Gastroesophageal sphincter (tissue), 4 donors: ENCODE results near the gene ZNF638. TPM values are rescaled to one million over a fixed set of nuclear protein-coding genes. Genes with fewer than 3 reads are reported as not detected.

Experiments used
- ATAC-seq: fragments of 150-250 bp; one replicate; pipeline ENCODE4 v1.9.1; 2016; ENCODE audit warnings: mild to moderate bottlenecking, moderate library complexity
- H3K27ac ChIP-seq, 4 donors: fragments of 200-600 bp; sonication (generic) in 3 of 4; 1 replicate in 3 of 4; 2 replicates in 1 of 4; pipeline ENCODE4 v1.5.1; 2016 to 2019
- H3K27me3 ChIP-seq: fragments of 200-600 bp; sonication (generic); one replicate; pipeline ENCODE4 v1.5.1; 2019
- H3K36me3 ChIP-seq, 2 donors: fragments of 200-600 bp; sonication (generic); one replicate each; pipeline ENCODE4 v1.5.1; 2019; ENCODE audit warnings: control low read depth in 1 of 2
- H3K4me1 ChIP-seq, 3 donors: fragments of 200-600 bp; sonication (generic); 1 replicate in 2 of 3; 2 replicates in 1 of 3; pipeline ENCODE4 v1.5.1; 2016 to 2019; ENCODE audit warnings: control low read depth in 2 of 3
- H3K4me3 ChIP-seq, 2 donors: fragments of 200-600 bp; sonication (generic); one replicate each; pipeline ENCODE4 v1.5.1; 2019; ENCODE audit warnings: mild to moderate bottlenecking in 1 of 2, moderate library complexity in 1 of 2
- H3K9me3 ChIP-seq, 3 donors: fragments of 200-600 bp; sonication (generic); one replicate each; pipeline ENCODE4 v1.5.1; 2017 to 2019; ENCODE audit warnings: control low read depth in 2 of 3
- CTCF ChIP-seq, 4 experiments: fragments of 200-600 bp in 2 of 4; fragments of 450-650 bp in 2 of 4; sonication (generic) in 1 of 4; IDR thresholded peaks; one replicate each; pipeline ENCODE4 v1.5.1; 2017 to 2019; ENCODE audit warnings: antibody characterized with exemption in 4 of 4, mild to moderate bottlenecking in 2 of 4, moderate library complexity in 2 of 4
- EP300 ChIP-seq: sonication (generic); formaldehyde crosslinking; IDR thresholded peaks from one replicate; pipeline ENCODE4 v1.6.1; 2017; ENCODE audit warnings: antibody characterized with exemption, mild to moderate bottlenecking
- POLR2A ChIP-seq, 2 donors: fragments of 450-650 bp; IDR thresholded peaks; one replicate each; pipeline ENCODE4 v1.6.1; 2017; ENCODE audit warnings: antibody characterized with exemption in 2 of 2, mild to moderate bottlenecking in 2 of 2, moderate library complexity in 1 of 2
- POLR2AphosphoS5 ChIP-seq: sonication (generic); formaldehyde crosslinking; IDR thresholded peaks from one replicate; pipeline ENCODE4 v1.6.1; 2017; ENCODE audit warnings: antibody characterized with exemption
- WGBS, 2 donors: methylation state at CpG; one replicate each; pipeline ENCODE4 v1.1.5; 2018; ENCODE audit warnings: low coverage in 1 of 2; 5-methylcytosine and 5-hydroxymethylcytosine counted together
- total RNA-seq, 4 donors: library from RNA; depleted of rRNA; stranded (reverse); fragments of >200 nt; gene quantifications; one replicate each; pipeline ENCODE4 v1.1.0, GENCODE V29; 2016

The ZNF638 gene
- total RNA-seq, 4 donors from 2014 or later: 80.7 to 223 (median 122) TPM

GRCh38 chr2:71291398-71291797 is 40.2 kb upstream of the ZNF638 start:
- peaks cover 15% of the 10 kb centered on the region for H3K27me3 ChIP-seq
- no peaks in the 10 kb centered on the region for H3K9me3 ChIP-seq
- H3K27ac ChIP-seq: no peak overlapping the region
- no peak for ATAC-seq
- H3K4me3 ChIP-seq: no peak overlapping the region
- no peaks in the 10 kb centered on the region for H3K36me3 ChIP-seq
- no peaks in the 10 kb centered on the region for H3K4me1 ChIP-seq
- WGBS, 2 donors: 42 to 55% methylated on average over 4 of the region's 4 CpGs
- TF ChIP-seq POLR2A (IDR thresholded peaks at IDR 0.05) (no peak), EP300 (no peak), POLR2AphosphoS5 (no peak), CTCF (IDR thresholded peaks at IDR 0.05) (no peak)

- ATAC-seq: no peak
- 50 to 78% methylated on average over 1 of the region's 1 CpG for WGBS, 2 donors
- no peaks in the 10 kb centered on the region for H3K36me3 ChIP-seq
- no peak overlapping the region for H3K27ac ChIP-seq
- no peaks in the 10 kb centered on the region for H3K9me3 ChIP-seq
- H3K4me1 ChIP-seq: no peaks in the 10 kb centered on the region
- no peak overlapping the region for H3K4me3 ChIP-seq
- TF ChIP-seq POLR2A (IDR thresholded peaks at IDR 0.05) (no peak), POLR2AphosphoS5 (no peak), CTCF (IDR thresholded peaks at IDR 0.05) (no peak), EP300 (no peak)
- H3K27me3 ChIP-seq: peaks cover 15% of the 10 kb centered on the region
Observed at GRCh38 chr2:71292159-71292558, 39.4 kb upstream of the ZNF638 start.

GRCh38 chr2:71298914-71299313 is 32.7 kb upstream of the ZNF638 start:
- H3K27ac ChIP-seq: no peak overlapping the region
- no peaks in the 10 kb centered on the region for H3K9me3 ChIP-seq
- TF ChIP-seq EP300: no peak
- TF ChIP-seq POLR2A (IDR thresholded peaks at IDR 0.05): no peak
- no peak for TF ChIP-seq POLR2AphosphoS5
- no peak for TF ChIP-seq CTCF (IDR thresholded peaks at IDR 0.05)
- WGBS, 2 donors: 57 to 75% methylated on average over 1 of the region's 2 CpGs
- ATAC-seq: no peak
- peaks cover 8% of the 10 kb centered on the region for H3K27me3 ChIP-seq
- H3K4me3 ChIP-seq: no peak overlapping the region
- no peaks in the 10 kb centered on the region for H3K36me3 ChIP-seq
- H3K4me1 ChIP-seq: no peaks in the 10 kb centered on the region

- Histone ChIP-seq H3K4me1 (no peaks in the 10 kb centered on the region), H3K27ac (no peak overlapping the region), H3K9me3 (no peaks in the 10 kb centered on the region), H3K36me3 (no peaks in the 10 kb centered on the region), H3K27me3 (peaks cover 8% of the 10 kb centered on the region), H3K4me3 (no peak overlapping the region)
- TF ChIP-seq CTCF (IDR thresholded peaks at IDR 0.05) (peak; percentile 63 to 81 (median 70)), EP300 (no peak)
- ATAC-seq: no peak
- 40 to 56% methylated on average over 2 of the region's 2 CpGs for WGBS, 2 donors
Observed at GRCh38 chr2:71299507-71299906, 32.1 kb upstream of the ZNF638 start.

- H3K4me1 ChIP-seq: no peaks in the 10 kb centered on the region
- no peak overlapping the region for H3K27ac ChIP-seq
- WGBS, 2 donors: 93 to 95% methylated on average over 3 of the region's 3 CpGs
- TF ChIP-seq POLR2A (IDR thresholded peaks at IDR 0.05) (no peak), POLR2AphosphoS5 (no peak), EP300 (no peak), CTCF (IDR thresholded peaks at IDR 0.05) (no peak)
- H3K36me3 ChIP-seq: no peaks in the 10 kb centered on the region
- ATAC-seq: no peak
- no peaks in the 10 kb centered on the region for H3K9me3 ChIP-seq
- H3K4me3 ChIP-seq: no peak overlapping the region
- no peaks in the 10 kb centered on the region for H3K27me3 ChIP-seq
Observed at GRCh38 chr2:71303849-71304248, 27.7 kb upstream of the ZNF638 start.
